HepG2 (cell line): ENCODE data around the gene MAT2A. TPM values are rescaled to one million over a fixed set of nuclear protein-coding genes. Genes with fewer than 3 reads are reported as not detected.

Experiments used
- AKNA ChIP-seq: sonication (generic); formaldehyde crosslinking; IDR thresholded peaks from 2 replicates; pipeline ENCODE4 v1.4.0; 2020; ENCODE audit warnings: missing genetic modification reagents, borderline replicate concordance
- GATA4 ChIP-seq: sonication (generic); IDR thresholded peaks from 2 replicates; pipeline ENCODE4 v1.6.1; 2016; ENCODE audit warnings: antibody characterized with exemption, low read depth, borderline replicate concordance
- MED8 ChIP-seq: sonication (generic); formaldehyde crosslinking; IDR thresholded peaks from 2 replicates; pipeline ENCODE4 v1.8.1; 2023; ENCODE audit warnings: mild to moderate bottlenecking, missing genetic modification reagents; ENCODE audit not compliant: insufficient replicate concordance
- NFE2 ChIP-seq: sonication (generic); formaldehyde crosslinking; IDR thresholded peaks from 2 replicates; pipeline ENCODE4 v1.4.0; 2020; ENCODE audit warnings: missing genetic modification reagents
- NONO ChIP-seq, 2 experiments: fragments of 450-650 bp in 1 of 2; sonication (generic) in 1 of 2; formaldehyde crosslinking in 1 of 2; IDR thresholded peaks in 1 of 2; conservative IDR thresholded peaks in 1 of 2; 2 replicates each; pipeline versions ENCODE4 v1.6.1 to v1.8.0; 2017 to 2022; ENCODE audit warnings: mild to moderate bottlenecking in 1 of 2, missing genetic modification reagents in 1 of 2, moderate library complexity in 1 of 2
- PPARG ChIP-seq: conservative IDR thresholded peaks from 2 replicates; pipeline ENCODE4 v1.6.1; 2016; ENCODE audit warnings: missing biosample characterization, missing genetic modification reagents
- RARA ChIP-seq: IDR thresholded peaks from 2 replicates; pipeline ENCODE4 v1.6.1; 2016; ENCODE audit warnings: missing genetic modification reagents, missing compliant biosample characterization
- RBFOX2 ChIP-seq: fragments of 200-400 bp; formaldehyde crosslinking; IDR thresholded peaks from 2 replicates; pipeline ENCODE4 v1.6.1; 2017; ENCODE audit warnings: low read depth, mild to moderate bottlenecking, low read length
- SIN3B ChIP-seq: fragments of 150-350 bp; IDR thresholded peaks from 2 replicates; pipeline ENCODE4 v1.6.1; 2014; ENCODE audit warnings: low read length
- SRF ChIP-seq: IDR thresholded peaks from 2 replicates; pipeline ENCODE4 v1.6.1; 2011; ENCODE audit warnings: mild to moderate bottlenecking, low read depth, low read length, moderate library complexity
- SUZ12 ChIP-seq: fragments of 150-350 bp; IDR thresholded peaks from 2 replicates; pipeline ENCODE4 v1.6.1; 2014; ENCODE audit warnings: low read depth, low read length
- ZFP82 ChIP-seq: sonication (generic); formaldehyde crosslinking; IDR thresholded peaks from 2 replicates; pipeline ENCODE4 v1.5.1; 2020; ENCODE audit warnings: mild to moderate bottlenecking, missing genetic modification reagents, borderline replicate concordance
- ZKSCAN8 ChIP-seq: IDR thresholded peaks from 2 replicates; pipeline ENCODE4 v1.6.1; 2016; ENCODE audit warnings: borderline replicate concordance, missing genetic modification reagents, missing compliant biosample characterization
- ZMYM3 ChIP-seq: sonication (generic); formaldehyde crosslinking; IDR thresholded peaks from 2 replicates; pipeline ENCODE4 v1.5.1; 2020; ENCODE audit warnings: mild to moderate bottlenecking, missing genetic modification reagents
- ZNF205 ChIP-seq: IDR thresholded peaks from 2 replicates; pipeline ENCODE4 v1.6.1; 2018; ENCODE audit warnings: missing biosample characterization, missing genetic modification reagents
- ZNF331 ChIP-seq: sonication (generic); formaldehyde crosslinking; IDR thresholded peaks from 2 replicates; pipeline ENCODE4 v1.4.0; 2020; ENCODE audit warnings: missing genetic modification reagents
- ZNF446 ChIP-seq: sonication (generic); formaldehyde crosslinking; IDR thresholded peaks from 2 replicates; pipeline ENCODE4 v1.5.0; 2020; ENCODE audit warnings: mild to moderate bottlenecking, missing genetic modification reagents
- ZNF460 ChIP-seq: sonication (generic); formaldehyde crosslinking; IDR thresholded peaks from 2 replicates; pipeline ENCODE4 v1.5.1; 2020; ENCODE audit warnings: missing genetic modification reagents, mild to moderate bottlenecking, borderline replicate concordance
- ZNF543 ChIP-seq: sonication (generic); formaldehyde crosslinking; IDR thresholded peaks from 2 replicates; pipeline ENCODE4 v1.4.0; 2020; ENCODE audit warnings: mild to moderate bottlenecking, missing genetic modification reagents
- ZNF556 ChIP-seq: sonication (generic); formaldehyde crosslinking; IDR thresholded peaks from 2 replicates; pipeline ENCODE4 v1.4.0; 2020; ENCODE audit warnings: mild to moderate bottlenecking, missing genetic modification reagents, borderline replicate concordance
- ZSCAN22 ChIP-seq: sonication (generic); formaldehyde crosslinking; IDR thresholded peaks from 2 replicates; pipeline ENCODE4 v1.4.0; 2020; ENCODE audit warnings: mild to moderate bottlenecking, missing genetic modification reagents
- ZSCAN30 ChIP-seq: sonication (generic); formaldehyde crosslinking; IDR thresholded peaks from 2 replicates; pipeline ENCODE4 v1.5.0; 2020; ENCODE audit warnings: mild to moderate bottlenecking, missing genetic modification reagents
- polyA plus RNA-seq, 8 experiments: library from polyadenylated mRNA; depleted of rRNA in 3 of 8; stranded (reverse) in 7 of 8; unstranded in 1 of 8; fragments of >200 nt; fragmentation: Illumina TruSeq in 4 of 8; extraction: Trizol in 4 of 8; gene quantifications; 2 replicates each; pipeline versions ENCODE4 v1.2.1 to v1.2.3, GENCODE V29; 2011 to 2016; ENCODE audit warnings: low read depth in 4 of 8, missing spikeins in 1 of 8, mixed read lengths in 1 of 8; ENCODE audit not compliant: insufficient read depth in 1 of 8
- total RNA-seq, 5 experiments: library from RNA; depleted of rRNA; stranded (reverse); fragments of >200 nt; fragmentation: Illumina TruSeq; extraction: Trizol; gene quantifications; 2 replicates each; pipeline ENCODE4 v1.2.3, GENCODE V29; 2016; ENCODE audit warnings: low read depth in 1 of 5

MAT2A gene
- total and polyA plus RNA-seq, 2 of the 13 experiments (the other 11 are each of a cell fraction or from before 2014, with no cell fraction given): 155 to 331 TPM

- TF ChIP-seq SRF: no peak
- TF ChIP-seq ZNF543 (CRISPR knock-in tag): peak; percentile 79
- no peak for TF ChIP-seq NFE2 (CRISPR knock-in tag)
- TF ChIP-seq ZNF205 (CRISPR knock-in tag): peak; percentile 61; the same call in 1 of the 2 replicates
- TF ChIP-seq ZNF331 (CRISPR knock-in tag): no peak; the same call in 1 of the 2 replicates
- no peak for TF ChIP-seq AKNA (CRISPR knock-in tag)
- TF ChIP-seq MED8: no peak
- TF ChIP-seq ZSCAN22 (CRISPR knock-in tag): 0 out of 2 replicates have a peak, but pooled peaks have one; percentile 5
- TF ChIP-seq PPARG (CRISPR knock-in tag): no peak; the same call in 1 of the 2 replicates
- TF ChIP-seq ZSCAN30 (CRISPR knock-in tag): no peak; the same call in 1 of the 2 replicates
- no peak for TF ChIP-seq ZKSCAN8 (CRISPR knock-in tag)
- TF ChIP-seq NONO (IDR thresholded peaks at IDR 0.05): no peak
- no peak for TF ChIP-seq NONO (CRISPR knock-in tag; conservative IDR thresholded peaks at IDR 0.05)
- no peak for TF ChIP-seq ZNF556 (CRISPR knock-in tag)
- TF ChIP-seq ZMYM3: peak; percentile 39; the same call in 1 of the 2 replicates
- 0 out of 2 replicates have a peak, but pooled peaks have one; percentile 33 for TF ChIP-seq GATA4
- TF ChIP-seq RARA: peak; percentile 18; the same call in 1 of the 2 replicates
- TF ChIP-seq SIN3B: no peak
- TF ChIP-seq SUZ12: no peak
- no peak for TF ChIP-seq ZNF460 (CRISPR knock-in tag)
- no peak for TF ChIP-seq RBFOX2
- TF ChIP-seq ZNF446 (CRISPR knock-in tag): 0 out of 2 replicates have a peak, but pooled peaks have one; percentile 75
- 0 out of 2 replicates have a peak, but pooled peaks have one; percentile 60 for TF ChIP-seq ZFP82 (CRISPR knock-in tag)
Observed at GRCh38 chr2:85537600-85538506, 1.1 kb upstream of the MAT2A start (continued).
